Chondrocyte (in vitro differentiated cells): Measurements from ENCODE around the gene IGLON5. TPM values are rescaled to one million over a fixed set of nuclear protein-coding genes. Genes with fewer than 3 reads are reported as not detected.

ENCODE experiments used
- DNase-seq: peaks from one replicate; pipeline ENCODE4 v3.0.0; 2021; ENCODE audit warnings: mixed read lengths, low spot score
- H3K27ac Mint-ChIP-seq: one replicate; pipeline ENCODE4 v1.8.0; 2021; ENCODE audit warnings: mild to moderate bottlenecking, moderate library complexity, mixed read lengths; ENCODE audit not compliant: unreplicated experiment
- H3K27me3 Mint-ChIP-seq: 2 replicates; pipeline ENCODE4 v1.8.0; 2021; ENCODE audit warnings: low read depth, mixed read lengths
- H3K36me3 Mint-ChIP-seq: 2 replicates; pipeline ENCODE4 v1.8.0; 2021; ENCODE audit warnings: low read depth, mixed read lengths
- H3K4me1 Mint-ChIP-seq: 2 replicates; pipeline ENCODE4 v1.8.0; 2021; ENCODE audit warnings: low read depth, mild to moderate bottlenecking, mixed read lengths
- H3K4me3 Mint-ChIP-seq: one replicate; pipeline ENCODE4 v1.8.0; 2021; ENCODE audit warnings: mild to moderate bottlenecking, moderate library complexity, mixed read lengths; ENCODE audit not compliant: unreplicated experiment
- H3K9me3 Mint-ChIP-seq: 2 replicates; pipeline ENCODE4 v1.8.0; 2021; ENCODE audit warnings: low read depth, mixed read lengths
- total RNA-seq: library from RNA; stranded (reverse); gene quantifications from 3 replicates; pipeline ENCODE4 v1.2.1, GENCODE V29; 2021
- TF ChIP-seq, protein P1 (sequence below): fragments of 200-600 bp; sonication (generic); IDR thresholded peaks from 2 replicates; pipeline ENCODE4 v1.5.0; 2021; ENCODE audit warnings: antibody characterized with exemption, mild to moderate bottlenecking, moderate library complexity

IGLON5 gene
- total RNA-seq, 1 donor from 2014 or later, result 0.07 TPM

DNA sequence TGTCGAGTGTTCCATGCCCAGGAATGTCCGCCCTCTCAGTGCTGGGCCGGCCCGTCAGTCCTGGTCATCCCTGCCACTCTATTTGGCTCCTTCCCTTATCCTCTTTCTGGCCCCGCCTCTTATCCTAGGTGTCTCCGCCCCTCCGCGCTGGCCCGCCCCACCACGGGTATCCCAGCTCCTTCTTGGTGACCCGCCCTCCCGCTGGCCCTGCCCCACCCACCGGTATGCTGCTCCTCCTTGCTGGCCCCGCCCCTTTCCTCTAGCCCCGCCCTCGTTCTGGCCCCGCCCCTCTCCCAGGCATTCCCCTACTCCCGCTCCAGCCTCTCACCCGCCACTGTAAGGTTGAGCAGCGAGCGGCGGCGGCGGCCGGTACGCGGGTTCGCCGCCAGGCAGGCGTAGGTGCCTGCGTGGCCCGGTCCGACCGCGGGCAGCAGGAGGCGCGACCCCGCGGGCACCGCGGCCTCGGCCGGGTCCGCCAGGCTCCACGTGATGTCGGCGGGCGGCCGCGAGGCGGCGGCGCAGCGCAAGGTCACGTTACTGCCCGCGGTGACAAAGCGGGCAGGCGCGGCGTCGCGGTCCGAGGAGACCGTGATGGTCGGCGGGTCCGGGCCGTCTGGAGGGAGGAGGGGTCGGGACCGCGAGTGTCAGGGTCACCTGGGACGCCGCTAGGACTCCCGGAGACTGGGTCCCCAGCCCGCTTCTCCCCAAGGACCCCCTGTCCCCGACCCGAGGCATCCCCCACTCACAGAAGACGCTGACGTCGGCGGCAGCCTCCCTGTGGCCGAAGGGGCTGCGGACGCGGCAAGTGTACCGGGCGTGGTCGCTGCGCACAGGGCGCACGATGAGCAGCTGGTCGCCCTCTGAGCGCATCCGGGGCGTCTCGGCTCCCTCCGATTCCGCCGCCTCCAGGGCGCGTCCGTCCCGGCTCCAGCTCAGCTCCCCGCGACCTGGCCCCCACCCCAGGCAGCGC lies 28.5 kb downstream of the IGLON5 start:
- Mint-ChIP-seq H3K36me3 (peaks cover 3% of the 10 kb centered on the region), H3K4me3 (peak overlapping the region; percentile 100), H3K27ac (peak overlapping the region; percentile 100), H3K9me3 (no peaks in the 10 kb centered on the region), H3K27me3 (no peaks in the 10 kb centered on the region), H3K4me1 (peaks cover 21% of the 10 kb centered on the region)
- DNase-seq, result peak; percentile 99
- TF ChIP-seq, protein P1, sequence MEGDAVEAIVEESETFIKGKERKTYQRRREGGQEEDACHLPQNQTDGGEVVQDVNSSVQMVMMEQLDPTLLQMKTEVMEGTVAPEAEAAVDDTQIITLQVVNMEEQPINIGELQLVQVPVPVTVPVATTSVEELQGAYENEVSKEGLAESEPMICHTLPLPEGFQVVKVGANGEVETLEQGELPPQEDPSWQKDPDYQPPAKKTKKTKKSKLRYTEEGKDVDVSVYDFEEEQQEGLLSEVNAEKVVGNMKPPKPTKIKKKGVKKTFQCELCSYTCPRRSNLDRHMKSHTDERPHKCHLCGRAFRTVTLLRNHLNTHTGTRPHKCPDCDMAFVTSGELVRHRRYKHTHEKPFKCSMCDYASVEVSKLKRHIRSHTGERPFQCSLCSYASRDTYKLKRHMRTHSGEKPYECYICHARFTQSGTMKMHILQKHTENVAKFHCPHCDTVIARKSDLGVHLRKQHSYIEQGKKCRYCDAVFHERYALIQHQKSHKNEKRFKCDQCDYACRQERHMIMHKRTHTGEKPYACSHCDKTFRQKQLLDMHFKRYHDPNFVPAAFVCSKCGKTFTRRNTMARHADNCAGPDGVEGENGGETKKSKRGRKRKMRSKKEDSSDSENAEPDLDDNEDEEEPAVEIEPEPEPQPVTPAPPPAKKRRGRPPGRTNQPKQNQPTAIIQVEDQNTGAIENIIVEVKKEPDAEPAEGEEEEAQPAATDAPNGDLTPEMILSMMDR, result peak; percentile 52

DNA sequence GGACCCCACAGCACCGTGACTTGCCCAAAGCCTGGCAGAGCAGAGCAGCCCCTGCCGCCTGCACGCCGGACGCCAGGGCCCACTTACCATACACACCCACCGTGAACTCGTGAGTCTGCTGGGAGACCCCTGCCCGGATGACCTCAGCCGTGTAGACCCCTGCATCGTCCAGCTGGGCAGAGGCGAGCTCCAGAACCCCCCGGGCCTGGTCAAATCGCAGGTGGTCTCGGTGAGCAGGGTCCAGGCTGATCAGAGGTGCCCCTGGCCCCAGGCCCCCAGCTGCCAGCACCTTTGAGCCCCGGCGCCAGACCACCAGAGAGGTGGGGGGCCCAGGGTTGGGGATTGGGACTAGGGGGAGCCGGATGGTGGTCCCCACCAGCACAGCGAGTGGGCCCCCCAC lies 29.6 kb downstream of the IGLON5 start:
- TF ChIP-seq, protein P1, result no peak
- no peaks in the 10 kb centered on the region for H3K9me3 Mint-ChIP-seq
- peaks cover 21% of the 10 kb centered on the region for H3K4me1 Mint-ChIP-seq
- H3K27ac Mint-ChIP-seq, result no peak overlapping the region
- peaks cover 6% of the 10 kb centered on the region for H3K36me3 Mint-ChIP-seq
- DNase-seq, result no peak
- peak overlapping the region; percentile 50 for H3K4me3 Mint-ChIP-seq
- no peaks in the 10 kb centered on the region for H3K27me3 Mint-ChIP-seq

DNA sequence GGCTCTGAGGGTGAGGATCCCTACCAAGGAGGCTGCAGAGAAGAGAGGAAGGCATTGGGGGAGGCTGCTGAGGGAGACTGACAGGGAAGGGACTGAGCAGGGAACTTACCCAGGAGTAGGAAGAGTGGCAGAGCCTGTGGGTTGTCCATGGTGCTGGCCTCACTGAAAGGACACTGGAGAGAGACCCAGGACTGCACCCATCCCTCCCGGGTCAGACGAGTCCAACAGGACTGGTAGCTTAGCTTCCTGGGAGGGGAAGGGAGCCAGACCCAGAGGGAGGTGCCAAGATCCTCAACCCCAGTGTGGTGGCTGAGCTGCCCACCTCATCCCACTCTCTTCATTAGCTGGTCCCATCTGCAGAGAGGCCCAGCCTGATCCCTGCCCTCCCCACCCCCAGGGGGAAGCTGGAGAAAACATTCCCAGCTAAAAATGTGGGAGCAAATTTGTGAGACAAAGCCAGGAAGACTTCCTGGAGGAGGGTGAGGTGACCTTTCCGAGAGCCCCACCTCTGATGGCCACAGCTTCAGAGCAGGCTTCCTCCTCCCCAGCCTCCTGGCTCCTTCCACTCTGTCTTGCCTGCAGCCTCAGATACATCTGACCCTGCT lies 30.6 kb downstream of the IGLON5 start, which contains the start of gene VSIG10L:
Gene VSIG10L (minus strand): TSS at position 164 of the 605 bp plus-strand sequence. CDS start 15 bp downstream, at position 149.
- H3K4me3 Mint-ChIP-seq, result peak within 1 kb of the TSS; percentile 50
- H3K27me3 Mint-ChIP-seq, result no peaks in the 10 kb centered on the region
- TF ChIP-seq, protein P1, result no peak
- no peaks in the 10 kb centered on the region for H3K9me3 Mint-ChIP-seq
- no peak for DNase-seq
- peaks cover 6% of the 10 kb centered on the region for H3K36me3 Mint-ChIP-seq
- H3K4me1 Mint-ChIP-seq, result peaks cover 21% of the 10 kb centered on the region
- H3K27ac Mint-ChIP-seq, result peak within 1 kb of the TSS; percentile 27

DNA sequence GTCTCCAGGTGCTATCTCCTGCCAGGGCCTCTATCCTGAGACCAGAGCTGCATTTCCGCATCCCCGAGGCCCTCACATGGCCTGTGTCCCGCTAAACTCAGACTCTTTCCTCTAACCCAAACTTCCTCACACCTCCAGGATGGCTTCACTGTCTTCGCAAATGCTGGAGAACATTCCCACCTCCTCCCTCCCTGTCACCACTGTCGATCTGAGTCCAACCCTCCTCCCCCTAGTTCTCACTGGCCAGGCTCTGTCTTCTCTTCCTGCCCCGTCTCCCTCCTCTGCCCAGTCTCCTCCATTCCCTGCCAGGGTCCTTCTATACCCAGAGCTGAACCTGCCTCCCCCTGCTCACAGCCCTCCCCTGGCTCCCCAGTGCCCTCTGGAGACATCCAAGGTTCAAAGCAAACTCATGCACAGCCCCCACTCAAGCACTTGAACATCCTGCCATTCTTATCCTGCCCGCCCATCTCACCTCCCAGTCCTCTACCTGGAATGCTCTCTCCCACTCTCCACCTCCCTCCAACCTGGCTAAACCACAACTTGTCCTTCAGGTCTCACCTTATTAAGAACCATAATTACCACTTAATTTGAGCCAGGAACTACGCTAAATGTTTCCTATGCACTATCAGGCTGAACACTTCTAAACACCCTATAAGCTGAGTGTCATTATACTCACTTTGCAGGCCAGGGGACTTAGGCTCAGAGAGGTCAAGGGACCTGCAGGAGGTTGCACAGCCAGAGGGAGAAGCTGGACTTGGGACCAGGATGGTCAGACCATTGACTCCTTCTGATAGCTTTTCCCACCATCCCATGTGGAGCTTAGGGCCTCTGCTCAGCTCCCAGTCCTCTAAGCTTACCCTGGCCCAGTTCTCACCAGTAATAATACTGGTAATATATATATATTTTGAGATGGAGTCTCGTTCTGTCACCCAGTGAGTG lies 31.5 kb downstream of the IGLON5 start:
- H3K4me1 Mint-ChIP-seq, result peaks cover 21% of the 10 kb centered on the region

More for the DNA sequence above, 31.5 kb downstream of the IGLON5 start:
- no peaks in the 10 kb centered on the region for H3K27me3 Mint-ChIP-seq
- TF ChIP-seq, protein P1, result no peak
- peaks cover 8% of the 10 kb centered on the region for H3K36me3 Mint-ChIP-seq
- no peak overlapping the region for H3K27ac Mint-ChIP-seq
- no peak for DNase-seq
- no peaks in the 10 kb centered on the region for H3K9me3 Mint-ChIP-seq
- no peak overlapping the region for H3K4me3 Mint-ChIP-seq
